CD4-positive, alpha-beta T cell treated with Interleukin-4 for 4 hours (primary cell): ENCODE data around the gene CALML6.
"Not testable (repeated sequence)": the region's sequence is repeated elsewhere in the genome, so short reads cannot be mapped to it uniquely, and the experiment has no call there.

Source experiments
- DNase-seq: peaks from one replicate; pipeline ENCODE4 v3.0.0-alpha.2; 2020

Gene CALML6

GRCh38 chr1:1926886-1927660, 12.0 kb downstream of the CALML6 start:
- no peak for DNase-seq

- no peak for DNase-seq
Measured at GRCh38 chr1:1927751-1928150, 12.7 kb downstream of the CALML6 start.

- DNase-seq = no peak
Measured at GRCh38 chr1:1928231-1929101, 13.4 kb downstream of the CALML6 start.

- no peak for DNase-seq
Measured at GRCh38 chr1:1929102-1929638, 14.1 kb downstream of the CALML6 start.

GRCh38 chr1:1929639-1930545, 14.8 kb downstream of the CALML6 start:
- DNase-seq = no peak

GRCh38 chr1:1934848-1935247, 19.8 kb downstream of the CALML6 start:
- not testable (repeated sequence) for DNase-seq

- DNase-seq = no peak
Measured at GRCh38 chr1:1937061-1937460, 22.0 kb downstream of the CALML6 start.

GRCh38 chr1:1937549-1938275, 22.7 kb downstream of the CALML6 start:
- DNase-seq = no peak

GRCh38 chr1:1938276-1938573, 23.2 kb downstream of the CALML6 start:
- no peak for DNase-seq

GRCh38 chr1:1938613-1939295, 23.7 kb downstream of the CALML6 start:
- no peak for DNase-seq

GRCh38 chr1:1939296-1940122, 24.4 kb downstream of the CALML6 start:
- no peak for DNase-seq

- DNase-seq = no peak
Measured at GRCh38 chr1:1940123-1940425, 25.0 kb downstream of the CALML6 start.

- no peak for DNase-seq
Measured at GRCh38 chr1:1941211-1941841, 26.3 kb downstream of the CALML6 start.

- no peak for DNase-seq
Measured at GRCh38 chr1:1941868-1942752, 27.1 kb downstream of the CALML6 start.

- no peak for DNase-seq
Measured at GRCh38 chr1:1942753-1943656, 27.9 kb downstream of the CALML6 start.

GRCh38 chr1:1943834-1944570, 28.9 kb downstream of the CALML6 start:
- DNase-seq = peak; percentile 34

- no peak for DNase-seq
Measured at GRCh38 chr1:1945782-1946393, 30.8 kb downstream of the CALML6 start.
